PC-9 (cell line): ENCODE measurements around the gene SOX10.

Experiments
- EZH2 ChIP-seq: fragments of 200-600 bp; sonication (generic); IDR thresholded peaks from 2 replicates; pipeline ENCODE4 v1.8.0; 2017; ENCODE audit warnings: antibody characterized with exemption, low read depth
- TF ChIP-seq, protein P1 (sequence below): fragments of 200-600 bp; sonication (generic); conservative IDR thresholded peaks from 2 replicates; pipeline ENCODE4 v1.6.1; 2017; ENCODE audit warnings: mixed run types, antibody characterized with exemption, mild to moderate bottlenecking, moderate library complexity

DNA sequence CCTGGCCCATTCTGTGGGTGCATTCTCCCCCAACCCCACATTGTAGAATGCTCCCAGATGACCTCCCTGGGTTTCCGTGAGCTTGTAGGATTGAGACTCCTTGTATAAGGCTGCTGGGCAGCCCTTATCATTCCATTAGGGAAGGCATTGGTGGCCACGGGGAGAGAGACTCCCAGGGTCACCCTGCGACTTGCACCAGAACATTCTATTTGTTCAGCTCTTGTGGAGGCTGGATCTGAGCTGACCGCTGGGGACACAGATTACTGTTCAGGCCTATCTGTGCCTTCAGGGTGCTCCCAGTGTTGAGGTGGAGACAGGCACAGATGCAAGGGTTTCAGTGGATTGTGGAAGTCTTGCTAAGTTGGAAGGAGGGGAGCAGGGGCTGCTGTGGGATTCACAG is 60.4 kb downstream of the SOX10 start:
- TF ChIP-seq, protein P1, sequence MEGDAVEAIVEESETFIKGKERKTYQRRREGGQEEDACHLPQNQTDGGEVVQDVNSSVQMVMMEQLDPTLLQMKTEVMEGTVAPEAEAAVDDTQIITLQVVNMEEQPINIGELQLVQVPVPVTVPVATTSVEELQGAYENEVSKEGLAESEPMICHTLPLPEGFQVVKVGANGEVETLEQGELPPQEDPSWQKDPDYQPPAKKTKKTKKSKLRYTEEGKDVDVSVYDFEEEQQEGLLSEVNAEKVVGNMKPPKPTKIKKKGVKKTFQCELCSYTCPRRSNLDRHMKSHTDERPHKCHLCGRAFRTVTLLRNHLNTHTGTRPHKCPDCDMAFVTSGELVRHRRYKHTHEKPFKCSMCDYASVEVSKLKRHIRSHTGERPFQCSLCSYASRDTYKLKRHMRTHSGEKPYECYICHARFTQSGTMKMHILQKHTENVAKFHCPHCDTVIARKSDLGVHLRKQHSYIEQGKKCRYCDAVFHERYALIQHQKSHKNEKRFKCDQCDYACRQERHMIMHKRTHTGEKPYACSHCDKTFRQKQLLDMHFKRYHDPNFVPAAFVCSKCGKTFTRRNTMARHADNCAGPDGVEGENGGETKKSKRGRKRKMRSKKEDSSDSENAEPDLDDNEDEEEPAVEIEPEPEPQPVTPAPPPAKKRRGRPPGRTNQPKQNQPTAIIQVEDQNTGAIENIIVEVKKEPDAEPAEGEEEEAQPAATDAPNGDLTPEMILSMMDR: no peak
- no peak for TF ChIP-seq EZH2
